ENCODE measurements around the gene BICD1.

Gene BICD1

DNA sequence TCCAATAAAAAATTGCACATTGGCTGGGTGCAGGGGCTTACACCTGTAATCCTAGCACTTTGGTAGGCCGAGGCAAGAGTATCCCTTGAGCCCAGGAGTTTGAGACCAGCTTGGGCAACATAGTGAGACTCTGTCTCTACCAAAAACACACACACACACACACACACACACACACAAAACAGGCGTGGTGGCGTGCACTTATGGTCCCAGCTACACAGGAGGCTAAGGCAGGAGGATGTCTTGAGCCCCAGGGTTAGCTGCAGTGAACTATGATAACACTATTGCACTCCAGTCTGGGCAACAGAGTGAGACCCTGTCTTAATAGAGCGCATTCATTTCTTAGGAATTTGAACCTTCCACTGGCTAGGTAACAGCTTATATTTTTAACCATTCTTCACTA is 42.9 kb upstream of the BICD1 start:
- Histone ChIP-seq H3F3A (ENCODE audit: control insufficient read depth, insufficient read depth) (no peaks in the 10 kb centered on the region), H3K27me3 (ENCODE audit: control insufficient read depth, low read length) (no peaks in the 10 kb centered on the region), H3K4me1 (ENCODE audit: control insufficient read depth, low read length) (peaks cover 23% of the 10 kb centered on the region), H3K9me3 (ENCODE audit: control insufficient read depth, insufficient read depth, low read length) (no peaks in the 10 kb centered on the region), H3K36me3 (ENCODE audit: control insufficient read depth, low read length) (no peaks in the 10 kb centered on the region), H3K9me2 (replicated peaks; ENCODE audit: control insufficient read depth, low read length) (no peaks in the 10 kb centered on the region), H3K4me3 (ENCODE audit: low read length) (no peak overlapping the region), H3K79me2 (ENCODE audit: control insufficient read depth, low read length) (no peaks in the 10 kb centered on the region), H3K27ac (ENCODE audit: low read depth, low read length) (no peak overlapping the region), H4K20me1 (ENCODE audit: control insufficient read depth, insufficient read depth, low read depth, low read length) (no peaks in the 10 kb centered on the region), H3K4me2 (ENCODE audit: low read length) (no peak overlapping the region)
- TF ChIP-seq, protein P1, sequence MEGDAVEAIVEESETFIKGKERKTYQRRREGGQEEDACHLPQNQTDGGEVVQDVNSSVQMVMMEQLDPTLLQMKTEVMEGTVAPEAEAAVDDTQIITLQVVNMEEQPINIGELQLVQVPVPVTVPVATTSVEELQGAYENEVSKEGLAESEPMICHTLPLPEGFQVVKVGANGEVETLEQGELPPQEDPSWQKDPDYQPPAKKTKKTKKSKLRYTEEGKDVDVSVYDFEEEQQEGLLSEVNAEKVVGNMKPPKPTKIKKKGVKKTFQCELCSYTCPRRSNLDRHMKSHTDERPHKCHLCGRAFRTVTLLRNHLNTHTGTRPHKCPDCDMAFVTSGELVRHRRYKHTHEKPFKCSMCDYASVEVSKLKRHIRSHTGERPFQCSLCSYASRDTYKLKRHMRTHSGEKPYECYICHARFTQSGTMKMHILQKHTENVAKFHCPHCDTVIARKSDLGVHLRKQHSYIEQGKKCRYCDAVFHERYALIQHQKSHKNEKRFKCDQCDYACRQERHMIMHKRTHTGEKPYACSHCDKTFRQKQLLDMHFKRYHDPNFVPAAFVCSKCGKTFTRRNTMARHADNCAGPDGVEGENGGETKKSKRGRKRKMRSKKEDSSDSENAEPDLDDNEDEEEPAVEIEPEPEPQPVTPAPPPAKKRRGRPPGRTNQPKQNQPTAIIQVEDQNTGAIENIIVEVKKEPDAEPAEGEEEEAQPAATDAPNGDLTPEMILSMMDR (IDR thresholded peaks at IDR 0.05; ENCODE audit: low read depth, low read length, poor library complexity, severe bottlenecking), result no peak
- no peak for TF ChIP-seq EZH2phosphoT487 (IDR thresholded peaks at IDR 0.05; ENCODE audit: borderline replicate concordance, low read length)

DNA sequence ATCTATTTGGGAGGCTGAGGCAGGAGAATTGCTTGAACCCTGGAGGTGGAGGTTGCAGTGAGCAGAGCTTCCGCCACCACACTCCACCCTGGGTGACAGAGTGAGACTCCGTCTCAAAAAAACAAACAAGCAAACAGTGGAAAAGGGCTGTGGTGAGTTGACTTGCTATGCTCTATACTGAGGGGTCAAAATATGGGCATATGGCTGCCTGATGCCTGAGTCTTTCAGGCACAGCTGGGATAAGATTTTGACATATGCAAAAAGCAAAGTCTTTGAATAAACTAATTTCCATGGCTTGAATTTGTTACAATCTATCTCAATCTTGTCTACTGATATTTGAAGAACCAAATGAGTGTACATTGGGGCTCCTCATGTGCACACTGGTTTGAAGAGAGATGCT is 40.4 kb upstream of the BICD1 start:
- Histone ChIP-seq H3K4me1 (ENCODE audit: control insufficient read depth, low read length) (peaks cover 13% of the 10 kb centered on the region), H3K36me3 (ENCODE audit: control insufficient read depth, low read length) (no peaks in the 10 kb centered on the region), H3K9me2 (replicated peaks; ENCODE audit: control insufficient read depth, low read length) (no peaks in the 10 kb centered on the region), H3K79me2 (ENCODE audit: control insufficient read depth, low read length) (no peaks in the 10 kb centered on the region), H3K9me3 (ENCODE audit: control insufficient read depth, insufficient read depth, low read length) (no peaks in the 10 kb centered on the region), H3F3A (ENCODE audit: control insufficient read depth, insufficient read depth) (no peaks in the 10 kb centered on the region), H3K4me3 (ENCODE audit: low read length) (no peak overlapping the region), H4K20me1 (ENCODE audit: control insufficient read depth, insufficient read depth, low read depth, low read length) (no peaks in the 10 kb centered on the region), H3K27me3 (ENCODE audit: control insufficient read depth, low read length) (no peaks in the 10 kb centered on the region), H3K4me2 (ENCODE audit: low read length) (no peak overlapping the region), H3K27ac (ENCODE audit: low read depth, low read length) (no peak overlapping the region)
- TF ChIP-seq EZH2phosphoT487 (IDR thresholded peaks at IDR 0.05; ENCODE audit: borderline replicate concordance, low read length), result no peak
- TF ChIP-seq, protein P1 (IDR thresholded peaks at IDR 0.05; ENCODE audit: low read depth, low read length, poor library complexity, severe bottlenecking), result no peak

DNA sequence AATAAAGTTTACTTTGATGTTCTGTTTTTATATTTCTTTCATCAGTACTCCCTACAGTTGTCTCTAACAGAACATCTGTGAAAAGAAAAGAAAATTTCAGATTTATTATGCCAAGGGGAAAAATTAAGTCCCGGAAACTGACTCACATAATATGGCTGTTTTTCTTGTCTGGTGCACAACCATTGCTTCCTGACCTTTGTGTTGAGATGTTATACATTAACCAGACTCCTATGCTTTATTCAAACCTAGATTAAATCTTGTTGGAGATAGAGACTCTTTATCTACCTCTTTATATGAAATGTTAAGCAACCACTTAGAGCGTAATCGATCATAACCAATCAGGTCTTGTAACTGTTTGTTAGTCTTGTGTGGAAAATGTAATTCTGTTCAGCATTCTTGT is 37.6 kb upstream of the BICD1 start:
- Histone ChIP-seq H4K20me1 (ENCODE audit: control insufficient read depth, insufficient read depth, low read depth, low read length) (no peaks in the 10 kb centered on the region), H3K79me2 (ENCODE audit: control insufficient read depth, low read length) (no peaks in the 10 kb centered on the region), H3K27ac (ENCODE audit: low read depth, low read length) (no peak overlapping the region), H3K4me3 (ENCODE audit: low read length) (no peak overlapping the region), H3K27me3 (ENCODE audit: control insufficient read depth, low read length) (no peaks in the 10 kb centered on the region), H3K4me1 (ENCODE audit: control insufficient read depth, low read length) (no peaks in the 10 kb centered on the region), H3K9me3 (ENCODE audit: control insufficient read depth, insufficient read depth, low read length) (no peaks in the 10 kb centered on the region), H3K9me2 (replicated peaks; ENCODE audit: control insufficient read depth, low read length) (no peaks in the 10 kb centered on the region), H3F3A (ENCODE audit: control insufficient read depth, insufficient read depth) (no peaks in the 10 kb centered on the region), H3K4me2 (ENCODE audit: low read length) (no peak overlapping the region), H3K36me3 (ENCODE audit: control insufficient read depth, low read length) (no peaks in the 10 kb centered on the region)
- no peak for TF ChIP-seq EZH2phosphoT487 (IDR thresholded peaks at IDR 0.05; ENCODE audit: borderline replicate concordance, low read length)
- TF ChIP-seq, protein P1 (IDR thresholded peaks at IDR 0.05; ENCODE audit: low read depth, low read length, poor library complexity, severe bottlenecking), result no peak

DNA sequence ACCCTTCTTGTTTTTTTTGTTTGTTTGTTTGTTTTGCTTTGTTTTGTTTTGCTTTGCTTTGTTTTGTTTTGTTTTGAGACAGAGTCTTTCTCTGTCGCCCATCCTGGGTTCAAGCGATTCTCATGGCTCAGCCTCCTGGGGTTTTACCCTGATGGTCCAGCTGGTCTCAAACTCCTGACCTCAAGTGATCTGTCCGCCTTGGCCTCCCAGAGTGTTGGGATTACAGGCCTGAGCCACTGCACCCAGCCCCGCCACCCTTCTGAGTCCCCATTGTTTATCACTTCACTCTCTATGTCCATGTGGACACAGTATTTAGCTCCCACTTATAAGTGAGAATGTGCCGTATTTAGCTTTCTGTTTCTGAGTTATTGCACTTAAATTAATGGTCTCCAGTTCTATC is 36.9 kb upstream of the BICD1 start:
- Histone ChIP-seq H3K79me2 (ENCODE audit: control insufficient read depth, low read length) (no peaks in the 10 kb centered on the region), H3K27ac (ENCODE audit: low read depth, low read length) (no peak overlapping the region), H3K9me3 (ENCODE audit: control insufficient read depth, insufficient read depth, low read length) (no peaks in the 10 kb centered on the region), H3K4me2 (ENCODE audit: low read length) (no peak overlapping the region), H3F3A (ENCODE audit: control insufficient read depth, insufficient read depth) (no peaks in the 10 kb centered on the region), H3K4me1 (ENCODE audit: control insufficient read depth, low read length) (no peaks in the 10 kb centered on the region), H3K9me2 (replicated peaks; ENCODE audit: control insufficient read depth, low read length) (no peaks in the 10 kb centered on the region), H4K20me1 (ENCODE audit: control insufficient read depth, insufficient read depth, low read depth, low read length) (no peaks in the 10 kb centered on the region), H3K4me3 (ENCODE audit: low read length) (no peak overlapping the region), H3K36me3 (ENCODE audit: control insufficient read depth, low read length) (no peaks in the 10 kb centered on the region), H3K27me3 (ENCODE audit: control insufficient read depth, low read length) (no peaks in the 10 kb centered on the region)
- TF ChIP-seq EZH2phosphoT487 (IDR thresholded peaks at IDR 0.05; ENCODE audit: borderline replicate concordance, low read length), result no peak
- TF ChIP-seq, protein P1 (IDR thresholded peaks at IDR 0.05; ENCODE audit: low read depth, low read length, poor library complexity, severe bottlenecking), result no peak

All from DOHH2 (cell line).